H1 (cell line): ENCODE measurements around the gene IL23A.

Source experiments
- CBX5 ChIP-seq: fragments of 300-800, 300-1000 bp; sonication (generic); IDR thresholded peaks from 2 replicates; pipeline ENCODE4 v1.7.1; 2016; ENCODE audit warnings: antibody characterized with exemption, low read length, low read depth
- CTBP2 ChIP-seq: IDR thresholded peaks from 2 replicates; pipeline ENCODE4 v1.7.0; 2011; ENCODE audit warnings: borderline replicate concordance, mild to moderate bottlenecking, moderate library complexity, mixed read lengths, low read length; ENCODE audit not compliant: insufficient read depth, insufficient read length
- EZH2 ChIP-seq: fragments of 200-600 bp; sonication (generic); IDR thresholded peaks from 2 replicates; pipeline ENCODE4 v1.7.1; 2012; ENCODE audit warnings: low read depth, mild to moderate bottlenecking, moderate library complexity, low read length, inconsistent platforms; ENCODE audit not compliant: severe bottlenecking
- TF ChIP-seq, protein P1 (sequence below), 3 experiments: IDR thresholded peaks; 1 replicate in 2 of 3; 2 replicates in 1 of 3; pipeline versions ENCODE4 v1.5.1 to v1.6.1; 2011; ENCODE audit warnings: low read length in 3 of 3, mild to moderate bottlenecking in 3 of 3, inconsistent platforms in 2 of 3, low read depth in 1 of 3, moderate library complexity in 1 of 3; ENCODE audit not compliant: insufficient read depth in 1 of 3; ENCODE audit errors: control extremely low read depth in 1 of 3

DNA sequence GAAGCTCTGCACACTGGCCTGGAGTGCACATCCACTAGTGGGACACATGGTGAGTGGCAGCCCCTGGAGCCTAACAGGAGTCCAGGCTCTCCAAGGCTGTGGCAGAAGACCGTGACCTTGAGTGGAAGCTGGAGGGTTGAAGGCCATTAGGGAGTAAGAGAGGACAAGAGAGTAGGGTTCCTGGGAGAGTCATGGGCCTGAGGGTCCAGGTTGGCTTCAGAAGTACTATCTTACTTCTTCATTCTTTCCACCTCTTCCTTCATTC lies 406 bp downstream of the IL23A start:
- TF ChIP-seq CTBP2 (no peak), EZH2 (no peak), CBX5 (no peak)
- TF ChIP-seq, protein P1, sequence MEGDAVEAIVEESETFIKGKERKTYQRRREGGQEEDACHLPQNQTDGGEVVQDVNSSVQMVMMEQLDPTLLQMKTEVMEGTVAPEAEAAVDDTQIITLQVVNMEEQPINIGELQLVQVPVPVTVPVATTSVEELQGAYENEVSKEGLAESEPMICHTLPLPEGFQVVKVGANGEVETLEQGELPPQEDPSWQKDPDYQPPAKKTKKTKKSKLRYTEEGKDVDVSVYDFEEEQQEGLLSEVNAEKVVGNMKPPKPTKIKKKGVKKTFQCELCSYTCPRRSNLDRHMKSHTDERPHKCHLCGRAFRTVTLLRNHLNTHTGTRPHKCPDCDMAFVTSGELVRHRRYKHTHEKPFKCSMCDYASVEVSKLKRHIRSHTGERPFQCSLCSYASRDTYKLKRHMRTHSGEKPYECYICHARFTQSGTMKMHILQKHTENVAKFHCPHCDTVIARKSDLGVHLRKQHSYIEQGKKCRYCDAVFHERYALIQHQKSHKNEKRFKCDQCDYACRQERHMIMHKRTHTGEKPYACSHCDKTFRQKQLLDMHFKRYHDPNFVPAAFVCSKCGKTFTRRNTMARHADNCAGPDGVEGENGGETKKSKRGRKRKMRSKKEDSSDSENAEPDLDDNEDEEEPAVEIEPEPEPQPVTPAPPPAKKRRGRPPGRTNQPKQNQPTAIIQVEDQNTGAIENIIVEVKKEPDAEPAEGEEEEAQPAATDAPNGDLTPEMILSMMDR (IDR thresholded peaks at IDR 0.05; ENCODE audit: control extremely low read depth in 1 of 3, insufficient read depth in 1 of 3, low read depth in 1 of 3, low read length in 3 of 3), result no peak
